HT-29 (cell line): ENCODE measurements around the gene FGF21. TPM values are rescaled to one million over a fixed set of nuclear protein-coding genes. Genes with fewer than 3 reads are reported as not detected.
"Not testable (repeated sequence)": the region's sequence is repeated elsewhere in the genome, so short reads cannot be mapped to it uniquely, and the experiment has no call there.

Experiments used
- DNase-seq: peaks from one replicate; pipeline ENCODE4 v3.0.0-alpha.2; 2015; ENCODE audit warnings: low spot score
- total RNA-seq: library from RNA; depleted of rRNA; stranded (reverse); fragments of >200 nt; shearing (Covaris generic); gene quantifications from 2 replicates; pipeline ENCODE4 v1.2.3, GENCODE V29; 2014

Gene FGF21
- total RNA-seq, 1 experiment from 2014 or later, result not detected

DNA sequence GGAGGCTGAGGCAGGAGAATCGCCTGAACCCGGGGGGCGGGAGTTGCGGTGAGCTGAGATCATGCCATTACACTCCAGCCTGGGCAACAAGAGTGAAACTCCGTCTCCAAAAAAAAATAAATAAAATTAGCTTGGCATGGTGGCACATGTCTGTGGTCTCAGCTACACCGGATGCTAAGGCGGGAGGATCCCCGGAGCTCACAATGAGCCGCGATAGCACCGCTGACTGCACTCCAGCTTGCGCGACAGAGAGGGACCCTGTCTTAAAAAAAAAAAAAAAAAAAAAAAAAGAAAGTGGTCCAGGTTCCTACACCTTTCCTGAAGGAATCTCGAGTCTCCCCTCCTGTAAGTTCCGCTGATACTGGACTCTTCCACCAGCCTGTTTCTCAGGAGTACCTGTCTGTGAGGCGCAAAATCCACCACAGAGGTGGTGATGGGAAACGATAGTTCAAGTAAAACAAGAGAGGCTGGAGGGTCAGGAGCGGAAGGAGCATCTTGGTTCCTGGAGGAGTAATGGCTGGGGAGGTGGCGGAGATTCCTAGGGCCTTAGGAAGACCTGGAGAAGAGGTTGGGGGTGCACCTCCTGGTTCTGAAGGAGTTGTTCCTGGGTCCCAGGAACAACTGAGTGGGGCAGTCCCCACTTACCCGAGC is 3.4 kb upstream of the FGF21 start:
- DNase-seq, result no peak

DNA sequence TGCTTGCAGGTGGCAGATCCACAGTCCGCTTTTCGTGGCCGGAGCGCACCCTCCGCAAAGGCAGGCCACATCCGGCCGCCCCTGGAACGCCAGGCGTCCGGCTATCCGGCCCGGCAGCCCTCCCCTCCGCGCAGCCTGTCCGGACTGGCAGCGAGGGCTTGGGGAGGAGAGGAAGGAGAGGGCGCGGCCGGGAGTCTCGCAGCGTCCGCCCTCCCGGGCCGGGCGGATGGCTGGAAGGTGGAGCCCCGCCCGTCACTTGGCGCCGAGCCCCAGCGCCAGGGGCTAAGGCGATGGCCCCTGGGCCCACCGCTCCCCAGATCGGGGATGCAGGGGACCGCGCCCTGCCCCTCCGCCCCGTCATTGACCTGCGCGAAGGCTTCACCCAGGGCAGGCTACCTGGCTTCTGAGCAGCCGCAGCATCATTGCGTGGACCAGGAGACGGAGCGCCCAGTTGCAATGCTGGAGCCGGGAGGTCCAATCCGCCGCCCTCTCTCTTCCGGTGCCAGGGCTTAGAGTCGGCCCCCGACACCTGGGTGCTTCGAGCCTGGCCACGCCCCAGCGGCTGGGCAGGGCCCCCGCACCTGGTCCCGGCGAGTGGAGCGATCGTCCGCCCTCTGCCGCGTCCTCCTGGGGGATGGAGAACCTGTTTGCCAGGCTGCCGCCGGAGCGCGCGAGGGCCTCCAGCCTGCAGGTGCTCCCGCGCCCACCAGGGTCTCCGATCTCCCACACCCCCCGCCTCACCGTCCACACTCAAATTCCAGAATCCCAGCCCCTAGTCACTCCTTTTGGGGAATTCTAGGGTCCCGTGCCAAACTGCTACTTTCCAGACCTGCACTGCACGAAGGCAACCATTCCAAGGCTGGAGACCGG is 2.6 kb upstream of the FGF21 start, which contains the start of gene FUT1:
Gene FUT1 (minus strand): TSS at position 146 of the 870 bp plus-strand sequence. CDS start 1,360 bp downstream, outside the sequence.
- peak; percentile 98 for DNase-seq

DNA sequence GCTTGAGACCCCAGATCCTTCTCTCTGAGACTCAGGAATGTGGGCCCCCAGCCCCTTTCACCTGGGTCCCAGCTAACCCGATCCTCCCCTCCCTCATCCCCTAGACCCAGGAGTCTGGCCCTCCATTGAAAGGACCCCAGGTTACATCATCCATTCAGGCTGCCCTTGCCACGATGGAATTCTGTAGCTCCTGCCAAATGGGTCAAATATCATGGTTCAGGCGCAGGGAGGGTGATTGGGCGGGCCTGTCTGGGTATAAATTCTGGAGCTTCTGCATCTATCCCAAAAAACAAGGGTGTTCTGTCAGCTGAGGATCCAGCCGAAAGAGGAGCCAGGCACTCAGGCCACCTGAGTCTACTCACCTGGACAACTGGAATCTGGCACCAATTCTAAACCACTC is 463 bp downstream of the FGF21 start:
- no peak for DNase-seq

DNA sequence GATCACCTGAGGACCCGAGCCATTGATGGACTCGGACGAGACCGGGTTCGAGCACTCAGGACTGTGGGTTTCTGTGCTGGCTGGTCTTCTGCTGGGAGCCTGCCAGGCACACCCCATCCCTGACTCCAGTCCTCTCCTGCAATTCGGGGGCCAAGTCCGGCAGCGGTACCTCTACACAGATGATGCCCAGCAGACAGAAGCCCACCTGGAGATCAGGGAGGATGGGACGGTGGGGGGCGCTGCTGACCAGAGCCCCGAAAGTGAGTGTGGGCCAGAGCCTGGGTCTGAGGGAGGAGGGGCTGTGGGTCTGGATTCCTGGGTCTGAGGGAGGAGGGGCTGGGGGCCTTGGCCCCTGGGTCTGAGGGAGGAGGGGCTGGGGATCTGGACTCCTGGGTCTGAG is 888 bp downstream of the FGF21 start:
- DNase-seq, result no peak

DNA sequence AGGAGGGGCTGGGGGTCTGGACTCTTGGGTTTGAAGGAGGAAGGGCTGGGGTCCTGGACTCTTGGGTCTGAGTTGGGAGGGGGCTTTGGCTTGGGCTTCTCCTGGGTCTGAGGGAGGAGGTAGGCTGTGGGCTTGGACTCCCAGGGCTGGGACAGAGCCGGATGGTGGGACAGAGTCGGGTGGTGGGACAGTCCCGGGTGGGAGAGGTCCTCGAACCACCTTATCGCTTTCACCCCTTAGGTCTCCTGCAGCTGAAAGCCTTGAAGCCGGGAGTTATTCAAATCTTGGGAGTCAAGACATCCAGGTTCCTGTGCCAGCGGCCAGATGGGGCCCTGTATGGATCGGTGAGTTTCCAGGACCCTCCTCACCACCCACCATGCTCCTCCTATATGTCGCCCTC is 1.4 kb downstream of the FGF21 start:
- no peak for DNase-seq

DNA sequence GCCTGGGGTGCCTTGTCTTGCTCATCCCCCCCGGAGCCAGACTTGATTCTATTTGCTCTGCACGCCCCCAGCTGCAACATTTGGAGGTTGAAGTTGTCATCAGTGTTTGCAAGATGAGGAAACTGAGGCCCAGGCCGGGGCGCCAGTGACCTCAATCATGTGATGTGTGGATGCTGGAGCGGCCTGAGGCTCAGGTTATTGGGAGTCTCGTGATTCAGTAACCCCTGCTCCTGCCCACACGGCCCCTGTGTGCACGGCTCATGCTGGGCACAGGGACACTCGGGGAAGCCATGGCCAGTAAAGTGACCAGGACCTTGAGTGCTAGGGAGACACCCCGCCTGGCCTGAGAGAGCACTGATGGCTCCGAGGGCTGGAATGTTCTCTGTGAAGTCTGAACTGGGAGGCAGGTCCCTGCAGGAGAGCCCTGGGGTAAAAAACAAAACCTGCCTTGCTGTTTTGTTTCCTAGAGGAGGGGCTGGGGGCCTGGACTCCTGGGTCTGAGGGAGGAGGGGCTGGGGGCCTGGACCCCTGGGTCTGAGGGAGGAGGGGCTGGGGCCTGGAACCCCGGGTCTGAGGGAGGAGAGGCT is 1.9 kb downstream of the FGF21 start:
- no peak for DNase-seq

DNA sequence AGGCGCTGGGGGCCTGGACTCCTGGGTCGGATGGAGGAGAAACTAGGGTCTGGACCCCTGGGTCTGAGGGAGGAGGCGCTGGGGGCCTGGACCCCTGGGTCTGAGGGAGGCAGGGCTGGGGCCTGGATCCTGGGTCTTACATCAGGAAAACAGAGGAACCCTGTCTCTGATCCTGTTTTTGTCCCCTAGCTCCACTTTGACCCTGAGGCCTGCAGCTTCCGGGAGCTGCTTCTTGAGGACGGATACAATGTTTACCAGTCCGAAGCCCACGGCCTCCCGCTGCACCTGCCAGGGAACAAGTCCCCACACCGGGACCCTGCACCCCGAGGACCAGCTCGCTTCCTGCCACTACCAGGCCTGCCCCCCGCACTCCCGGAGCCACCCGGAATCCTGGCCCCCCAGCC is 2.4 kb downstream of the FGF21 start:
- DNase-seq, result no peak

DNA sequence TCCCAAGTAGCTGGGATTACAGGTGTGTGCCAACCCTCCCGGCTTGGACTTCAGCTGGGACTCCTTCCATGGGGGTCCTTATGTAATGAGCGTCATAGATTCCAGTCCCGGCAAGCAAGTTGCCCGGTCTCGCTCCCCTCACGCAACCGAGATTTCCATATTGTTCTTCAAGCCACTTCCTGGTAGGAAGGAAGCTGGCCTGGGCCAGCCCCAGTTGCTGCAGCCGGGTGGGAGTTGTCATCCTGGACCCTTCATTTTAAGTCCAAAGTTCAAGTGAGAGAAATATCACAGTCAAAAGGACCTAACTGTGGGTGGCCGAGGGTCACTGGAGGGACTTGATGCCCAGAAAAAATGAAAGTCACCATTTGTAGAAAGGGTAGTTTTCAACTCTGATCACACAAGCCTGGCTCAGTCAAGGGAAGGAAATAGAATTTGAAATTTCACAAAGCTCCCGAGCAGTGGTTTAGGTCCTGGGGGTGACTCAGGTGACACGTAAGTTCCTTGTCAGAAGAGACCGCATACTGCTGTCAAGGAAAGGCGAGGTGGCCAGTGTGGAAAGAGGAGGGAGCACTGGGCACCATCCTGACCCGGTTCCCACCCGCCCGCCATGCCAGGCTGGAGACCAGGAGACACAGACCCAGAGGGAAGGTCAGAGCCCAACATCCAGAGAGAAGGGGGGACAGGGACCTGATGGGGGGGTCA is 5.3 kb downstream of the FGF21 start:
- DNase-seq, result no peak

DNA sequence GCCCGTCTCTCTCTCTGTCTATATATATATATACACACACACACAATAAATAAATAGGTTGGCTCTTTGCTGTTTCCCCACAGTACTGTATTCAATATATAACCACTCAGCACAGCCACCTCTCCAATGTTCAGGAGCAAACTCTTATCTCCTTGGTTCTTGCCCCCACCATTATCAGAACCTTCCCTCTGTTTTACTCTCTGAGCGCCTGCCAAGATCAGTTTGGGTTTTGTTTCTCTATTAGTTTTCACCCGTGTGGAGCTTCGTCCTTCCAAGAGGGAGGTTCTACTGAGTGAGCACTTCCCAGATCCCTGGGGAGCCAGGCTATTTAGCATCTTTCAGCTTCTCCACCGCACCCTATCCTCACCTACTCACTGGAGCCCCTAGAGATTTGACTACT is 10.5 kb downstream of the FGF21 start:
- DNase-seq, result not testable (repeated sequence)

DNA sequence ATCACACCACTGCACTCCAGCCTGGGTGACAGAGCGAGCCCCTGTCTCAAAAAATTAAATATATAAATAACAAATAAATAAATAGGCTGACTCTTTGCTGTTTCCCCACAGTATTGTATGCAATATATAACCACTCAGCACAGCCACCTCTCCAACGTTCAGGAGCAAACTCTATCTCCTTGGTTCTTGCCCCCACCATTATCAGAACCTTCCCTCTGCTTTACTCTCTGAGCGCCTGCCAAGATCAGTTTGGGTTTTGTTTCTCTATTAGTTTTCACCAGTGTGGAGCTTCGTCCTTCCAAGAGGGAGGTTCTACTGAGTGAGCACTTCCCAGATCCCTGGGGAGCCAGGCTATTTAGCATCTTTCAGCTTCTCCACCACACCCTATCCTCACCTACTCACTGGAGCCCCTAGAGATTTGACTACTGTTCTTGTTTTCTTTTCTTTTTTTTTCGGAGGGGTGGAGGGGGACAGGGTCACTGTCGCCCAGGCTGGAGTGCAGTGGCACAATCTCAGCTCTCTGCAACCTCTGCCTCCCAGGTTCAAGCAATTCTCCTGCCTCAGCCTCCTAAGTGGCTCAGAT is 12.9 kb downstream of the FGF21 start:
- not testable (repeated sequence) for DNase-seq

DNA sequence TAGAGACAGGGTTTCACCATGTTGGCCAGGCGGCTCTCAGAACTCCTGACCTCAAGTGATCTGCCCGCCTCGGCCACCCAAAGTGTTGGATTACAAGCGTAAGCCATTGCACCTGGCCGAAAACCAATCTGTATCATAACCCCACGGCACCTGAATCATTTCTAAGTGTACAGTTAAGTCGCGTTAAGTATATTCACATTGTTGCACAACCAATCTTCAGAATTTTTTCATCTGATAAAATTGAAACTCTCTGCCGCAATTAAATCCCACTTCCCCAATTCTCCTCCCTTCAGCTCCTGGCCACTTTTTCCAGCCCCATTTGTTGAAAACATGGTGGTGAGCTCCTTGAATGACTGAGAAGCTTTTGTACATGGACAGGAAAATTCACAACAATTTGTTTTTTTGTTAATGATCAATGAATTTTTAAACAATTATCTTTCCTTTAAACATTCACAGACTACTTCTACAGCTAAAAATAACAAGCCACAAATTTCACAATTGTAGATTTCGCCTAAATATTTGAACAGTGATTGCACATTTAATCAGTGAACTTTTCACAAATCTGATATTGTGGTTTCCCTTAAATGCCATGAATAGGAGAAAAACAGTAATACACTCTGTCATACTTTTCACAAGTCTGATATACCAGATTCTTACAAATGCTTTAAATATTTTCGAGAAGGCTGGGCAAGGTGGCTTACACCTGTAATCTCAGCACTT is 13.8 kb downstream of the FGF21 start:
- no peak for DNase-seq

DNA sequence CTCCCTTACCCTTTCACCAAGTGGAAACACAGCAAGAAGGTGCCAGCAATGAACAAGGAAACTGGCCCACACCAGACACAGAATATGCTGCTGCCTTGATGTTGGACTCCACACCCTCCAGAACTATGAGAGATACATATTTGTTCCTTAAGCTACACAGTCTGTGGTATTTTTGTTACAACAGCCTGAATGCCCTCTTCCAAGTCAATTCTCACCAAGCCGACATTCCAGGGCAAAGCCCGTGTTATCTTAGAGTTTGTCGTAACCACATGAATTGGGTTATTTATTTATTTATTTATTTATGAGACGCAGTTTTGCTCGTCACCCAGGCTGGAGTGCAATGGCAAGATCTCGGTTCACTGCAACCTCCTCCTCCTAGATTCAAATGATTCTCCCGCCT is 14.9 kb downstream of the FGF21 start:
- no peak for DNase-seq

DNA sequence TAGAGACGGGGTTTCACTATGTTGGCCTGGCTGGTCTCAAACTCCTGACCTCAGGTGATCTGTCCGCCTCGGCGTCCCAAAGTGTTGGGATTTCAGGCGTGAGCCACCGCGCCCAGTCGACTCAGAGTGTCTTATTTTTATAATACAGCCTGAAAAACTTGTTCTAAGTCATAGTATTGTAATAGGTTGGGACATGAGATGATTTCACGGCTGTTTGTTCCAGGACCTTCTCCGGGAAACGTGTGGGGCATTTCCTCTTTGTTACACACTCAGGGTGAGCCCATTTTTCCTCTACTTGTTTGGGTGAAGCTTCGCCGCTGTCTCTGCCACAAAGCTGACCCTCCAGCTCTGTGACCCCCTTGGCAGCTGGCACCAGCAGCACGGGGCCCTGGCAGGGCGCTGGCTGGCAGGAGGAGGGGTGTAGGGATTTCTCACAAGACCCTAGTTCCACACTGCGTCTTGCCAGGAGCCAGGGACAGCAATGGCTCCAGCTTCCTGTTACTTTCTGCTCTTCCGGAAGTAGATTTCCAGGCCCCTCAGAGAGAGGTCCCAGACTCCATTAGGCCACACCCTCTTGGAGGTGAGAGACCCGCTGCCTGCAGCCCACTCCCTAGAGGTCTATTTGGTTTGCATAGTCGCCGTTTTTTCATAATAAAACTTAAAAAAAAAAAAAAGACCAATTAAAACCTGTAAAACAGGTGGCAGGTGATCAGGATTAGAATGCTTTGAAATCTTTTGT is 15.6 kb downstream of the FGF21 start:
- no peak for DNase-seq

DNA sequence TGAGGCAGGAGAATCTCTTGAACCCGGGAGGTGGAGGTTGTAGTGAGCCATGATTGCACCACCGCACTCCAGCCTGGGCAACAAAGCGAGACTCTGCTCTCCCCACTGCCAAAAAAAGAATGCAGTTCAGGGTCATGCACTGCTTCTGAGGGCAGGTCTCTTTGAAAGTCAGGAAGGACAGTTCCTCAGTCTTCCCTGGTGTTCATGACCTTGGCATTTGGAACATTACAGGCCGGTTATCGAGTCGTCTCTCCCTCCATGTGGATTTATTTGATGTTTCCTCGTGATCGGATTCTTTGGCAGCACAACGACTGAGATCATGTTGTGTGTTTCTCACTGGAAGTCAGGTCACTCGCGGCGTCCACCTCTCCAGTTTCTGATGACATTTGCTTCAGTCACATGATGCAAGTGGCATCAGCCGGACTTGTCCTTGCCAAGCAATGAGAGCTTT is 17.2 kb downstream of the FGF21 start:
- no peak for DNase-seq

DNA sequence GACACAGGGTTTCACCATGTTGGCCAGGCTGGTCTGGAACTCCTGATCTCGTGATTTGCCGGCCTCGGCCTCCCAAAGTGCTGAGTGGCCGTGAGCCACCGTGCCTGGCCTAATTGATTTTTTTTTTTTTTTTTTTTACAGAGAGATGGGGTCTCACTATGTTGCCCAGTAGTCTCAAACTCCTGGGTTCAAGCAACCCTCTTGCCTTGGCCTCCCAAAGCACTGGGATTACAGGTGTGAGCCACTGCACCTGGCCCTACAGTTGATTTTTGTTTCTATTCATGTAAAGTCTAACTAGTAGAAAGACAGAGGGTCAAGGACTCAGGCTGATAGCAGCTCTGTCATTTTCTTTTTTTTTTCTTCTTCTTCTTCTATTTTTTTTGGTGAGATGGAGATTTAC is 21.8 kb downstream of the FGF21 start:
- DNase-seq, result no peak

DNA sequence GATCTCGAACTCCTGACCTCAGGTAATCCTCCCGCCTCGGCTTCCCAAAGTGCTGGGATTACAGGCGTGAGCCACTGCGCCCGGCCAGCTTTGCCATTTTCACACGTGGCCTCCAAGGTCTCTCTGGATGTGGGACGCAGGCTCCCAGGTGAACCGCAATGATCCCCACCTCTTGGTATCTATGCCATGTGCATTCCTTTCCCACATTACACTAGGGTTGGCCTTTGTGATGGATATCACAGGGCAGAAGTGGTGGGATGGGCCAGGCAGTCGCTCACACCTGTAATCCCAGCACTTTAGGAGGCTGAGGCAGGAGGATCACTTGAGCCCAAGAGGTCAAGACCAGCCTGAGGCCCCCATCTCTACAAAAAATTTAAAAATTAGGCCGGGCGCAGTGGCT is 22.4 kb downstream of the FGF21 start:
- no peak for DNase-seq

DNA sequence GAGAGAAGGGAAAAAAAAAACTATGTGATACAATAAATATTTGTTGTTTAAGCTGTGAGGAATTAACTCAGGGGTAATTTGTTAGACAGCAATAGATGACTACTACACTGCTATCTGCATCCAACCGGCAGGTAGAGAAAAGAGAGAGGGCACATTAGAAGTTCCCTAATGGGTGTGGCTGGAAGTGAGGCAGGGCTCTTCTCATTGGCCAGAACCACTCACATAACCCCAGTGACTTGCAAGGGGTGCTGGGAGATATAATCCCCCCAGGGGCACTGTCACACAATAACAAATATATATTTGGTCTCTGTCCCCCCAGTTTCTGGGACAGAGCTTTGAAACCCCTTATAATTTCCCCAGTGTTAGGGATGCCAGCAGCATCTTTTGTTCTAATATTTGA is 24.3 kb downstream of the FGF21 start:
- DNase-seq, result no peak

DNA sequence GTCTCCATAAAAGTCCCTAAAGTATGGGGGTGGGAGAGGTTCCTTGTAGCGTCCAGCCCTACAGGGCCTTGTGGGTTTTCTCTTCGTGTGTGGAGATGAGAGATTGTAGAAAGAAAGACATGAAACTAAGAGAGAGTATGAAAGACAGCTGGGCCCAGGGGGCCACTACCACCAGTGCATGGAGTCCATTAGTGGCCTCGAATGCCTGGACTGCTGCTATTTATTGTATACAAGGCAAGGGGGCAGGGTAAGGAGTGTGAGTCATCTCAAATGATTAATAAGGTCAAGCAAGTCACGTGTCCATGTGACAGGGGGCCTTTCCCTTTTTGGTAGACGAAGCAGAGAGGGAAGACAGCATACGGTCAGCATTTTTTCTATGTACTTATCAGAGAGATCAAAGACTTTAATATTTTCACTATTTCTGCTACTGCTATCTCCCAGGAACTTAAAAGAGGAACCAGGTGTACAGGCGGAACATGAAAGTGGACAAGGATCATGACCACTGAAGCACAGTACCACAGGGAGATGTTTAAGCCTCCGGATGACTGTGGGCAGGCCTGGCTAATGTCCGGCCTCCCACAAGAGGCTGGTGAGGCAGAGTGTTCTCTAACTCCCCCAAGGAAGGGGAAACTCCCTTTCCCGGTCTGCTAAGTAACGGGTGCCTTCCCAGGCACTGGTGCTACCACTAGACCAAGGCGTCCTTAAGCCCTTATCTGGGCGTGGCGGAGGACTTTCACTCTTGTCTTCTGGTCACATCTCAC is 25.5 kb downstream of the FGF21 start:
- peak; percentile 40 for DNase-seq

DNA sequence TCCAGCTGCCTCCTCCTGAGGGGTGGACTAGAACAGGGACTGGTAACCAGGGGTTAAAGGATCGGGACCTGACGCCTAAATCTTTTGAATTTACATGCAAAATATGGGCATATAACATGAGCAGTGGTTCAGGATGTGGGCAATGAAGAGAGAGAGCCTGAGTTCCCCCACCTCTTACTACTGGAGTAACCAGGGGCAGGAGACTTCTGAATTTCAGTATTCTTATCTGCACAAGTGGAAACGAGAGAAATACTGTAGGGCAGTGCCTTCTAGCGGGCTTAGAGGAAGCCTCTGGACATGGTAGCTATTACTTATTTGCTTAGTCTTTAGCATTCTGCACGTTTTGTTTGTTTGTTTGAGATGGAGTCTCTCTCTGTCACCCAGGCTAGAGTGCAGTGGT is 29.2 kb downstream of the FGF21 start:
- DNase-seq, result no peak
